HepG2 (cell line): ENCODE data around the gene DCDC2. TPM values are rescaled to one million over a fixed set of nuclear protein-coding genes. Genes with fewer than 3 reads are reported as not detected.
A peak's percentile ranks its signal among the peaks of the same experiment; 100 is the strongest.

Source experiments
- BHLHE40 ChIP-seq: IDR thresholded peaks from 2 replicates; pipeline ENCODE4 v1.6.1; 2011; ENCODE audit warnings: low read length, improper control_type of control experiment
- CREBL2 ChIP-seq: sonication (generic); formaldehyde crosslinking; IDR thresholded peaks from 2 replicates; pipeline ENCODE4 v1.8.1; 2023; ENCODE audit warnings: missing genetic modification reagents, mild to moderate bottlenecking, borderline replicate concordance
- GABPA ChIP-seq, 2 experiments: IDR thresholded peaks; 2 replicates each; pipeline ENCODE4 v1.6.1; 2011 to 2016; ENCODE audit warnings: low read depth in 2 of 2, low read length in 1 of 2, missing biosample characterization in 1 of 2, missing genetic modification characterization in 1 of 2
- GATA4 ChIP-seq: sonication (generic); IDR thresholded peaks from 2 replicates; pipeline ENCODE4 v1.6.1; 2016; ENCODE audit warnings: antibody characterized with exemption, low read depth, borderline replicate concordance
- HOXA7 ChIP-seq: sonication (generic); formaldehyde crosslinking; IDR thresholded peaks from 2 replicates; pipeline ENCODE4 v1.8.1; 2022; ENCODE audit warnings: mild to moderate bottlenecking, missing genetic modification reagents, moderate library complexity
- LBX2 ChIP-seq: sonication (generic); formaldehyde crosslinking; IDR thresholded peaks from 2 replicates; pipeline ENCODE4 v1.5.0; 2020; ENCODE audit warnings: missing genetic modification reagents, mild to moderate bottlenecking, borderline replicate concordance
- MEF2D ChIP-seq: sonication (generic); formaldehyde crosslinking; IDR thresholded peaks from 2 replicates; pipeline ENCODE4 v1.5.1; 2020; ENCODE audit warnings: mild to moderate bottlenecking, missing genetic modification reagents
- NFRKB ChIP-seq: fragments of 450-650 bp; IDR thresholded peaks from 2 replicates; pipeline ENCODE4 v1.6.1; 2017
- PAWR ChIP-seq: sonication (generic); formaldehyde crosslinking; IDR thresholded peaks from 2 replicates; pipeline ENCODE4 v1.4.0; 2020; ENCODE audit warnings: missing genetic modification reagents, mild to moderate bottlenecking, borderline replicate concordance
- RXRA ChIP-seq: sonication (generic); formaldehyde crosslinking; IDR thresholded peaks from 2 replicates; pipeline ENCODE4 v1.5.1; 2020; ENCODE audit warnings: missing genetic modification reagents
- SP2 ChIP-seq: sonication (generic); formaldehyde crosslinking; IDR thresholded peaks from 2 replicates; pipeline ENCODE4 v1.5.1; 2020; ENCODE audit warnings: mild to moderate bottlenecking, missing genetic modification reagents
- SRSF9 ChIP-seq: fragments of 200-400 bp; formaldehyde crosslinking; IDR thresholded peaks from 2 replicates; pipeline ENCODE4 v1.6.1; 2018; ENCODE audit warnings: borderline replicate concordance, mild to moderate bottlenecking, low read depth, low read length; ENCODE audit not compliant: insufficient read depth, poor library complexity, severe bottlenecking
- TOE1 ChIP-seq: sonication (generic); formaldehyde crosslinking; IDR thresholded peaks from 2 replicates; pipeline ENCODE4 v1.4.0; 2020; ENCODE audit warnings: mild to moderate bottlenecking, missing genetic modification reagents
- TOPORS ChIP-seq: sonication (generic); formaldehyde crosslinking; IDR thresholded peaks from 2 replicates; pipeline ENCODE4 v1.8.0; 2023; ENCODE audit warnings: mild to moderate bottlenecking, missing genetic modification reagents
- ZBTB7B ChIP-seq: sonication (generic); formaldehyde crosslinking; IDR thresholded peaks from 2 replicates; pipeline ENCODE4 v1.4.0; 2020; ENCODE audit warnings: missing genetic modification reagents
- ZNF263 ChIP-seq: sonication (generic); formaldehyde crosslinking; IDR thresholded peaks from 2 replicates; pipeline ENCODE4 v1.4.0; 2020; ENCODE audit warnings: missing genetic modification reagents
- ZNF318 ChIP-seq: sonication (generic); formaldehyde crosslinking; IDR thresholded peaks from 2 replicates; pipeline ENCODE4 v1.4.0; 2020; ENCODE audit warnings: mild to moderate bottlenecking, missing genetic modification reagents
- ZNF644 ChIP-seq: IDR thresholded peaks from 2 replicates; pipeline ENCODE4 v1.6.1; 2016; ENCODE audit warnings: low read depth
- ZNF740 ChIP-seq: sonication (generic); formaldehyde crosslinking; IDR thresholded peaks from 2 replicates; pipeline ENCODE4 v1.4.0; 2020; ENCODE audit warnings: missing genetic modification reagents
- polyA plus RNA-seq, 8 experiments: library from polyadenylated mRNA; depleted of rRNA in 3 of 8; stranded (reverse) in 7 of 8; unstranded in 1 of 8; fragments of >200 nt; fragmentation: Illumina TruSeq in 4 of 8; extraction: Trizol in 4 of 8; gene quantifications; 2 replicates each; pipeline versions ENCODE4 v1.2.1 to v1.2.3, GENCODE V29; 2011 to 2016; ENCODE audit warnings: low read depth in 4 of 8, missing spikeins in 1 of 8, mixed read lengths in 1 of 8; ENCODE audit not compliant: insufficient read depth in 1 of 8
- total RNA-seq, 5 experiments: library from RNA; depleted of rRNA; stranded (reverse); fragments of >200 nt; fragmentation: Illumina TruSeq; extraction: Trizol; gene quantifications; 2 replicates each; pipeline ENCODE4 v1.2.3, GENCODE V29; 2016; ENCODE audit warnings: low read depth in 1 of 5

Gene DCDC2
- total and polyA plus RNA-seq, 2 of the 13 experiments (the other 11 are each of a cell fraction or from before 2014, with no cell fraction given) = 9.0 to 36.2 TPM

- no peak for TF ChIP-seq ZNF263 (CRISPR knock-in tag)
- TF ChIP-seq ZNF740 (CRISPR knock-in tag) = peak; percentile 85
- TF ChIP-seq BHLHE40 = no peak
- peak; percentile 95; the same call in 1 of the 2 replicates for TF ChIP-seq LBX2 (CRISPR knock-in tag)
- no peak for TF ChIP-seq SP2 (CRISPR knock-in tag)
- TF ChIP-seq NFRKB = no peak
- TF ChIP-seq TOPORS (CRISPR knock-in tag) = peak; percentile 53; the same call in 1 of the 2 replicates
- TF ChIP-seq HOXA7 (CRISPR knock-in tag) = no peak
- peak; percentile 96 for TF ChIP-seq ZNF318 (CRISPR knock-in tag)
- TF ChIP-seq RXRA (CRISPR knock-in tag) = 0 out of 2 replicates have a peak, but pooled peaks have one; percentile 66
- no peak for TF ChIP-seq ZNF644 (CRISPR knock-in tag)
- TF ChIP-seq MEF2D = peak; percentile 59; the same call in 1 of the 2 replicates
- peak; percentile 95 for TF ChIP-seq CREBL2 (CRISPR knock-in tag)
- TF ChIP-seq GATA4 = no peak
- TF ChIP-seq TOE1 = no peak; the same call in 1 of the 2 replicates
- peak; percentile 28; the same call in 1 of the 2 replicates for TF ChIP-seq GABPA (IDR thresholded peaks at IDR 0.05; ENCODE audit: low read depth, low read length)
- TF ChIP-seq GABPA (CRISPR knock-in tag; IDR thresholded peaks at IDR 0.05; ENCODE audit: low read depth) = peak; percentile 77
- no peak; the same call in 1 of the 2 replicates for TF ChIP-seq PAWR (CRISPR knock-in tag)
- no peak for TF ChIP-seq SRSF9
- TF ChIP-seq ZBTB7B = no peak; the same call in 1 of the 2 replicates
Measured at GRCh38 chr6:24357336-24358218, at the start of gene DCDC2 (continued).
